GM06990 (cell line): Measurements from ENCODE around the gene MT1F.
A peak's percentile ranks its signal among the peaks of the same experiment; 100 is the strongest.

Experiments
- DNase-seq: peaks from one replicate; pipeline ENCODE4 v3.0.0-alpha.2; 2011; ENCODE audit not compliant: insufficient read length; ENCODE audit errors: extremely low read depth
- H3K27me3 ChIP-seq: replicated peaks from 2 replicates; pipeline ENCODE4 v1.6.0; 2011; ENCODE audit warnings: low read length; ENCODE audit not compliant: control insufficient read depth, insufficient read depth
- H3K36me3 ChIP-seq: 2 replicates; pipeline ENCODE4 v1.5.1; 2011; ENCODE audit warnings: low read length; ENCODE audit not compliant: control insufficient read depth, insufficient read depth
- H3K4me3 ChIP-seq: replicated peaks from 2 replicates; pipeline ENCODE4 v1.5.1; 2011; ENCODE audit warnings: low read depth, mild to moderate bottlenecking, control low read depth, low read length
- CTCF ChIP-seq: IDR thresholded peaks from 2 replicates; pipeline ENCODE4 v1.5.1; 2011; ENCODE audit warnings: low read length, control low read depth, mild to moderate bottlenecking, inconsistent platforms; ENCODE audit not compliant: insufficient read depth, poor library complexity, severe bottlenecking

The MT1F gene

GRCh38 chr16:56657555-56658326 is at the start of gene MT1F:
MT1F (plus strand) TSS chr16:56657959; CDS start chr16:56658059, 100 bp downstream.
- H3K27me3 ChIP-seq, result peaks cover 3% of the 10 kb centered on the region
- DNase-seq, result peak; percentile 25
- H3K4me3 ChIP-seq, result peak within 1 kb of the TSS; percentile 70

GRCh38 chr16:56608043-56608875 is 49.5 kb upstream of the MT1F start, which contains the start of gene MT2A:
MT2A (plus strand) TSS chr16:56608584; CDS start chr16:56608656, 72 bp downstream.
- DNase-seq, result peak; percentile 93
- H3K27me3 ChIP-seq, result no peaks in the 10 kb centered on the region
- peak within 1 kb of the TSS; percentile 69 for H3K4me3 ChIP-seq
- no peak for TF ChIP-seq CTCF
- no peaks in the 10 kb centered on the region for H3K36me3 ChIP-seq

More at GRCh38 chr16:56657555-56658326, at the start of gene MT1F:
- no peak for TF ChIP-seq CTCF
- no peaks in the 10 kb centered on the region for H3K36me3 ChIP-seq

- DNase-seq, result no peak
- no peak for TF ChIP-seq CTCF
- Histone ChIP-seq H3K4me3 (peak overlapping the region; percentile 69), H3K36me3 (no peaks in the 10 kb centered on the region), H3K27me3 (no peaks in the 10 kb centered on the region)
Observed at GRCh38 chr16:56608876-56609462, 48.8 kb upstream of the MT1F start.

GRCh38 chr16:56609463-56609921 is 48.3 kb upstream of the MT1F start:
- DNase-seq, result peak; percentile 73
- TF ChIP-seq CTCF, result no peak
- Histone ChIP-seq H3K4me3 (peak overlapping the region; percentile 69), H3K27me3 (no peaks in the 10 kb centered on the region), H3K36me3 (no peaks in the 10 kb centered on the region)

GRCh38 chr16:56610017-56610608 is 47.6 kb upstream of the MT1F start:
- TF ChIP-seq CTCF, result no peak
- DNase-seq, result no peak
- no peak overlapping the region; the same call in 1 of the 2 replicates for H3K4me3 ChIP-seq
- no peaks in the 10 kb centered on the region for H3K27me3 ChIP-seq
- no peaks in the 10 kb centered on the region for H3K36me3 ChIP-seq
